Endothelial cell of umbilical vein (primary cell): ENCODE data around the gene CREM. TPM values are rescaled to one million over a fixed set of nuclear protein-coding genes. Genes with fewer than 3 reads are reported as not detected.

Experiments used
- BruUV-seq: library from RNA; stranded (reverse); fragments of 400-500 nt; replicated peaks from 2 replicates; lab custom pipeline; 2021; lab: Mats Ljungman, UMichigan
- CTCF ChIA-PET: fragments of 300-600, 350-600 bp; sonication (Branson Sonifier 250); formaldehyde crosslinking; loops from one replicate; lab custom pipeline; 2021; ENCODE audit warnings: antibody characterized with exemption, inconsistent platforms; lab: Charles Lee
- POLR2A ChIA-PET: fragments of 300-600, 350-600 bp; sonication (Branson Sonifier 250); formaldehyde crosslinking; loops from one replicate; lab custom pipeline; 2021; ENCODE audit warnings: antibody characterized with exemption, inconsistent platforms; lab: Charles Lee
- DNase-seq: peaks from one replicate; pipeline ENCODE4 v3.0.0-alpha.2; 2011; ENCODE audit warnings: low read depth, low spot score
- FAIRE-seq: peaks from 2 replicates; lab custom pipeline; 2011; peaks lifted over from hg19 to GRCh38; lab: Jason Lieb, UNC
- H2AFZ ChIP-seq: 2 replicates; pipeline ENCODE4 v1.6.0; 2012; ENCODE audit warnings: low read depth, low read length, control low read depth, inconsistent platforms
- H3K27ac ChIP-seq: 2 replicates; pipeline ENCODE4 v1.5.1; 2011; ENCODE audit warnings: low read depth, mild to moderate bottlenecking, control low read depth, low read length, moderate library complexity; ENCODE audit not compliant: insufficient read depth
- H3K27me3 ChIP-seq, 2 experiments: 2 replicates each; pipeline versions ENCODE4 v1.6.0 to v1.6.1; 2011; ENCODE audit warnings: low read length in 2 of 2, mixed read lengths in 1 of 2; ENCODE audit not compliant: control insufficient read depth in 2 of 2, insufficient read depth in 2 of 2
- H3K36me3 ChIP-seq, 2 experiments: 2 replicates in 1 of 2; 3 replicates in 1 of 2; pipeline ENCODE4 v1.5.1; 2011; ENCODE audit warnings: low read length in 2 of 2, mild to moderate bottlenecking in 1 of 2, moderate library complexity in 1 of 2; ENCODE audit not compliant: control insufficient read depth in 2 of 2, insufficient read depth in 2 of 2; ENCODE audit errors: extremely low read depth in 1 of 2
- H3K4me1 ChIP-seq: 3 replicates; pipeline ENCODE4 v1.5.1; 2011; ENCODE audit warnings: mild to moderate bottlenecking, low read length; ENCODE audit not compliant: control insufficient read depth, insufficient read depth; ENCODE audit errors: extremely low read depth
- H3K4me2 ChIP-seq: 2 replicates; pipeline ENCODE4 v1.6.1; 2011; ENCODE audit warnings: low read length, control low read depth, mixed read lengths; ENCODE audit not compliant: insufficient read depth
- H3K4me3 ChIP-seq, 3 experiments: fragments of 200-600 bp in 1 of 3; sonication (generic), shearing (Covaris generic) in 1 of 3; replicated peaks in 1 of 3; 2 replicates each; pipeline ENCODE4 v1.5.1; 2011 to 2016; ENCODE audit warnings: control low read depth in 3 of 3, low read length in 3 of 3, mild to moderate bottlenecking in 2 of 3, inconsistent platforms in 1 of 3, low read depth in 1 of 3, moderate library complexity in 1 of 3; ENCODE audit not compliant: insufficient read depth in 1 of 3
- H3K79me2 ChIP-seq: 2 replicates; pipeline ENCODE4 v1.6.0; 2012; ENCODE audit warnings: low read length, inconsistent platforms; ENCODE audit not compliant: control insufficient read depth, insufficient read depth
- H3K9ac ChIP-seq: replicated peaks from 2 replicates; pipeline ENCODE3; 2011; ENCODE audit warnings: low read length, control low read depth; ENCODE audit not compliant: insufficient read depth; ENCODE audit errors: extremely low read depth
- H3K9me1 ChIP-seq: replicated peaks from 3 replicates; pipeline ENCODE4 v1.6.0; 2011; ENCODE audit warnings: mild to moderate bottlenecking, low read length; ENCODE audit not compliant: control insufficient read depth, insufficient read depth; ENCODE audit errors: extremely low read depth
- H3K9me3 ChIP-seq: replicated peaks from 2 replicates; pipeline ENCODE4 v1.5.1; 2012; ENCODE audit warnings: low read length, inconsistent platforms; ENCODE audit not compliant: control insufficient read depth, insufficient read depth
- H4K20me1 ChIP-seq: replicated peaks from 2 replicates; pipeline ENCODE3; 2011; ENCODE audit warnings: mild to moderate bottlenecking, low read length; ENCODE audit not compliant: control insufficient read depth, insufficient read depth; ENCODE audit errors: extremely low read depth
- CTCF ChIP-seq, 2 donors: IDR thresholded peaks; 1 replicate in 1 of 2; 2 replicates in 1 of 2; pipeline ENCODE4 v1.5.1; 2011; ENCODE audit warnings: low read length in 2 of 2, mild to moderate bottlenecking in 2 of 2, moderate library complexity in 2 of 2, control low read depth in 1 of 2, inconsistent platforms in 1 of 2, low read depth in 1 of 2; ENCODE audit not compliant: insufficient read depth in 1 of 2; ENCODE audit errors: extremely low read depth in 1 of 2
- EZH2 ChIP-seq: IDR thresholded peaks from 2 replicates; pipeline ENCODE4 v1.6.1; 2012; ENCODE audit warnings: borderline replicate concordance, low read depth, mild to moderate bottlenecking, moderate library complexity, low read length, inconsistent platforms; ENCODE audit not compliant: severe bottlenecking
- FOS ChIP-seq: IDR thresholded peaks from 2 replicates; pipeline ENCODE4 v1.6.1; 2011; ENCODE audit warnings: mild to moderate bottlenecking, low read length, moderate library complexity, borderline replicate concordance; ENCODE audit not compliant: insufficient read depth
- GATA2 ChIP-seq: IDR thresholded peaks from 2 replicates; pipeline ENCODE4 v1.7.0; 2011; ENCODE audit warnings: low read depth, mild to moderate bottlenecking, moderate library complexity, mixed read lengths, low read length; ENCODE audit not compliant: insufficient read length, insufficient read depth
- MAX ChIP-seq: IDR thresholded peaks from 2 replicates; pipeline ENCODE4 v1.6.1; 2011; ENCODE audit not compliant: insufficient read depth, insufficient read length
- MYC ChIP-seq: IDR thresholded peaks from one replicate; pipeline ENCODE4 v1.6.1; 2011; ENCODE audit warnings: mild to moderate bottlenecking, low read depth, low read length
- POLR2A ChIP-seq: IDR thresholded peaks from 2 replicates; pipeline ENCODE4 v1.6.1; 2012; ENCODE audit warnings: low read depth, mild to moderate bottlenecking, control low read depth, low read length
- POLR2AphosphoS5 ChIP-seq: IDR thresholded peaks from 2 replicates; pipeline ENCODE4 v1.6.1; 2012; ENCODE audit warnings: low read depth, mild to moderate bottlenecking, control low read depth, low read length, moderate library complexity; ENCODE audit not compliant: insufficient read depth
- dilution Hi-C: fragments of 300-500 bp; cut with MboI; formaldehyde crosslinking; loops from one replicate; pipeline ENCODE4 v1.15.0; 2019; ENCODE audit warnings: low sequenced_read_pairs; ENCODE audit not compliant: extremely low pct_ligation_motif_present
- intact Hi-C: fragments of 100-400 bp; cut with micrococcal nuclease; formaldehyde crosslinking; loops from one replicate; pipeline ENCODE4 v1.10.0; 2022
- polyA plus RNA-seq, 4 experiments: library from polyadenylated mRNA; depleted of rRNA in 3 of 4; stranded (reverse) in 3 of 4; unstranded in 1 of 4; fragments of >200 nt; gene quantifications; 2 replicates each; pipeline versions ENCODE4 v1.2.1 to v1.2.3, GENCODE V29; 2011 to 2012; ENCODE audit warnings: missing spikeins in 1 of 4
- total RNA-seq: library from RNA; stranded (reverse); gene quantifications from 2 replicates; pipeline ENCODE4 v1.2.3, GENCODE V29; 2021

The CREM gene
- total and polyA plus RNA-seq, 2 donors (not counting 3 experiments of a cell fraction or from before 2014, with no cell fraction given), result 35.5 to 39.8 TPM

GRCh38 chr10:35140126-35140525, 13.5 kb downstream of the CREM start:
- no peak overlapping the region for H3K4me3 ChIP-seq
- peaks cover 2% of the 10 kb centered on the region for H3K79me2 ChIP-seq
- H3K9me1 ChIP-seq, result no peaks in the 10 kb centered on the region
- no TSS peak for BruUV-seq
- H3K4me2 ChIP-seq, result no peak overlapping the region
- FAIRE-seq (no peak), DNase-seq (no peak)
- CTCF ChIA-PET, result no interaction called here
- H3K36me3 ChIP-seq, result no peaks in the 10 kb centered on the region
- H3K4me1 ChIP-seq, result no peaks in the 10 kb centered on the region
- no peaks in the 10 kb centered on the region for H4K20me1 ChIP-seq
- H3K27ac ChIP-seq, result no peak overlapping the region
- POLR2A ChIA-PET, result interaction anchor here (0.6 kb wide), 1 partner anchor 1788 kb away, joined by 3 read pairs; no protein-coding TSS in a partner anchor
- H3K9ac ChIP-seq, result no peak overlapping the region
- no peaks in the 10 kb centered on the region for H3K9me3 ChIP-seq
- dilution Hi-C loops (no loop called here), intact Hi-C loops (no loop called here)
- no peak overlapping the region for H2AFZ ChIP-seq
- TF ChIP-seq POLR2AphosphoS5 (no peak), CTCF (IDR thresholded peaks at IDR 0.05; ENCODE audit: extremely low read depth in 1 of 2, insufficient read depth in 1 of 2, low read depth in 1 of 2, low read length in 2 of 2) (no peak), POLR2A (no peak), FOS (no peak), GATA2 (no peak), MAX (no peak), MYC (no peak), EZH2 (no peak)
- H3K27me3 ChIP-seq, result no peaks in the 10 kb centered on the region
